SKM-1 treated with dmso at 0.1 percent for 144 hours (cell line): ENCODE measurements around the gene NSMCE4A.
"Not testable (repeated sequence)": the region's sequence is repeated elsewhere in the genome, so short reads cannot be mapped to it uniquely, and the experiment has no call there.

Experiments used
- DNase-seq: peaks from one replicate; lab custom pipeline; 2025; ENCODE audit not compliant: unreplicated experiment; lab: John Stamatoyannopoulos, UW

Gene NSMCE4A

DNA sequence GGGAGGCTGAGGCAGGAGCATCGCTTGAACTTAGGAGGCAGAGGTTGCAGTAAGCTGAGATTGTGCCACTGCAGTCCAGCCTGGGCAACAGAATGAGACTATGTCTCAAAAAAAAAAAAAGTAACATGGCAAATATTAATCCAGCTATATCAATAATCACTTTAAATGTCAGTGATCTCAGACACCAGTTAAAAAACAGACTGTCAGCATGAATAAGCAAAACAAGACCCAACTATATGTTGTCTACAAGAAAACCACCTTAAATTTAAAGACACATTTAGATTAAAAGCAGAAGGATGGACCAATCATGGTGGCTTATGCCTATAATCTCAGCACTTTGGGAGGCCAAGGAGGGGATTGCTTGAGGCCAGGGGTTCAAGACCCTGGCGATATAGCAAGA lies 38.7 kb downstream of the NSMCE4A start:
- no peak for DNase-seq

DNA sequence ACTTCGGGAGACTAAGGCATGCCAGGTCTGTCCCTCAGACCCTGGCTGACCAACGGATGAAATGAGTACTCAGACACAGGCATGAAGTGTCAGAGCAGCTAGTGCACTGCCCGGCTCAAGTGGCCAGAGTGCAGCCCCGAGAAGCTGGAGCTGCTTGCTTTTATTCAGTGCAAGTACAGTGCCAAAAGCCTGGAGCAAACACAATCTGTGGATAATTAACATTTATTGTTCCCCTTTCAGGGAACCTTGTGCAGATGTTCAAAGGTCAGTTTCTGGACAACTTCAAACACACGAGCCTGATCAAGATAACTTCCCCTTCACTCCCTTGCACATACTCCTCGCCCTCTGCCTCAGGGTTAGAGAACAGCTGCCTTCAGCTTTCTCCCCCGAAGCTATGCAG lies 39.3 kb downstream of the NSMCE4A start:
- DNase-seq: peak; percentile 77

DNA sequence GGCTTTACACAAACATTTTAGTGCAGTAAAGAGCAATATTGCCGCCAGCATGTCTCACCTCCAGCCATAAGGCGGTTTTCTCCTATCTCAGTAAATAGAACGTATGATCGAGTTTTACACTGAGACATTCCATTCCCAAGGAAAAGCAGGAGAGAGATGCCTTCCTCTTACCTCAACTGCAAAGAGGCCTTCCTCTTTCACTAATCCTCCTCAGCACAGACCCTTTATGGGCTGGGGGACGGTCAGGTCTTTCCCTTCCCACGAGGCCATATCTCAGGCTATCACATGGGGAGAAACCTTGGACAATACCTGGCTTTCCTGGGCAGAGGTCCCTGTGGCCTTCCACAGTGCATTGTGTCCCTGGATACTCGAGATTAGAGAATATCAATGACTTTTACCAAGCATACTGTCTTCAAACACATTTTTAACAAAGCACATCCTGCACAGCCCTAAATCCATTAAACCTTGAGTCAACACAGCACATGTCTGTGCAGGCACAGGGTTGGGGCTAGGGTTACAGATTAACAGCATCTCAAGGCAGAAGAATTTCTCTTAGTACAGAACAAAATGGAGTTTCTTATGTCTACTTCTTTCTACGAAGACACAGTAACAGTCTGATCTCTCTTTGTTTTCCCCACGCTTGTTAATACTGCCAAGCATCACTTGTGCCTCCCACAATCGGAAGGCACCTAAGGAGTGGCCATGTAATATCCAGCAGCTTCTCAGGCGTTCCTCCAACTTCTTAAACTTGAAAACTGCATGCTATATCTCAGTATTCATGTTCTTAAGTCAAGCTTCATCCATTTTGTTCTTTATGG lies 44.5 kb downstream of the NSMCE4A start:
- DNase-seq: not testable (repeated sequence)

DNA sequence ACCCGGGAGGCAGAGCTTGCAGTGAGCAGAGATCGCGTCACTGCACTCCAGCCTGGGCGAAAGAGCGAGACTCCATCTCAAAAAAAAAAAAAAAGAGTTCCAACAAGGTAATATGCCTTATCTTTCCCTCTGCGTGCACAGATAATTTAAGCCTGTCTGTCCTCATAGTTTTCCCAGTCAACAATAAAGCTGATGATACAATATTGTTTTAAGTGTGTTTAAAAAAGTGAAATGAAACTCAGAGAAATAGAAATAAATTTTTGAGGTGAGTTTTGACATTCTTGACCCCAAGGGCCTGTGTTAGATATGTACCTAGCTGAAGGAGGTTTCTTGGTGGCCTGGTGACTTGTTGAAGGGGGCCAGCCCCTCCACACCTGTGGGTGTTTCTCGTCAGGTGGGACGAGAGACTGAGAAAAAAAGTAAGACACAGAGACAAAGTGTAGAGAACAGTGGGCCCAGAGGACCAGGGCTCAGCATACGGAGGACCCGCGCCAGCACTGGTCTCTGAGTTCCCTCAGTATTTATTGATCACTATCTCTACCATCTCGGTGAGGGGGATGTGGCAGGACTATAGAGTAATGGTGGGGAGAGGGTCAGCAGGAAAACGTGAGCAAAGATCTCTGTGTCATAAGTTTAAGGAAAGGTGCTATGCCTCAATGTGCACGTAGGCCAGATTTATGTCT lies 45.3 kb downstream of the NSMCE4A start:
- not testable (repeated sequence) for DNase-seq

DNA sequence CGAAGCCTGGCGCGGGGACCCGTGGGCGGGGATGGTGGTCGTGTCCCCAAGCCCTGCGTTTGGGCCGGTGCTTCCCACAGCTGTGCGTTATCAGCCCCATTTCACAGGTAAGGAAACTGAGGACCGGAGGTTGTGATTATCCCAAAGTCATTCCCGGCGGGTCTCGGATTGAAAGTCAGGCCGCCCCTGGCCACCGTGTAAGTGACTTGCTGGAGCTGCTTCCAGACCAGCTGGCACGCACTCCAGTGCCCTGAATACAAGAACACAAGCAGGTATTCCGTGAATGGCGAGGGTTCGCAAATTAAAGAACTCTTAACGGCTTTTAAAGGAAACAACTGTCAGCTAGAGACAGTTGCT lies 46.5 kb downstream of the NSMCE4A start:
- no peak for DNase-seq

DNA sequence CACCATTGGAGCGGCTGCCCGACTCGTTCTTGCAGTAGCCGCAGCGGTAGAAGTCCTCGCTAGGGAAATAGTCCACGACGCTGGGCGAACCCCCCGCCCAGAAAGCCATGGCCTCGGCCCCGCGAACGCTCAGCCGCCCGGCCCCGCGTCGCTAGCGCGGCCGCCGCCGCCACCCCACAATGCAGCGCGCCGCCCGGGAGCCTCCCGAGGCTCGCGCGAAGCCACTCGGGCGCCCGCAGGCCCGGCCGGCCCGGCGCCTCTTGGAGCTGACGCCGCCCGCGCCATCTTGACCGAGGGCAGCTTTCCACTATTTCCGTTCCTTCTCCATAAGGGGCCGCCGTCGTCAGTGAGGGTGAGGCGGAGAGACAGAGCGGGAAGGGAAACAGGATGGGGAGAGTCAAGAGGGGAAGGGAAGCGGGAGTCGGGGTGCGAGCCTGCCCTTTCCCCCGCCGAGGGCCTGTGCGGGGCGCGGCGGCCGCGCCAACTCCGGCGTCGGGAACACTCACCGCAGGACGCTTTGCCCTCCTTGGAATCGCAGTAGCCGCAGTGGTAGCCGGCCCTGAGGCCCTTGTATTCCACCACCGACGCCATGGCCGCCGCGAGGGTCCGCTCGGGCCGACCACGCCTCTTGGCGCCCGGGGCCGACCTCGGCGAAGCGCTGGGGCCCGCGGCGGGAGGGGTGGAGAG lies 47.0 kb downstream of the NSMCE4A start, which contains the start of gene ATE1:
Gene ATE1, minus strand, starts transcription at position 191 of the 687 bp plus-strand sequence. Its CDS starts 82 bp downstream, at position 109.
- DNase-seq: peak; percentile 81

DNA sequence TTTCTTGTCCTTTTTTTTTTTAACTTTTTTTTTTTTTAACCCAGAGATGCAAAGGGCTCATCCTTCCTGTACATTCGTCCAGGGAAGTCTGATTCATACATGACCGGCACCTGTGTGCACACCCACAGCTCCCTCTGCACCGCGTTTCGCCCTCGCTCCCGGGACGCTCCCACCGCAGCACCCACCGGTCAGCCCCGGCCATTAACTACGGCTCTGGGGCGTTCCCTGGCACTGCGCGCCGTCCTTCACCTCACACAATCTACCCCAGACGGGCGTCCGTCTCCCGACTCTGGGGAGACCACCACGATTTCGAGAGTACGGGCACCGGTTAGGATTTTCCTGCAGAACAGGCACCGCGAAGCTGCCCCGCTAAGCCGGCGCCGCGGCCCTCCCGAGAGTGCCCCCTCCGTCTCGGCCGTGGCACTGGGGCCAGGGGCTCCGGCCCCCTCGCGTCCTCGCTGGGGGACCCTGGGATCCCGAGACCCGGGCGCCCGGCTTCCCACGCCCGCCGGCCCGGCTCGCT lies 47.6 kb downstream of the NSMCE4A start:
- peak; percentile 8 for DNase-seq

DNA sequence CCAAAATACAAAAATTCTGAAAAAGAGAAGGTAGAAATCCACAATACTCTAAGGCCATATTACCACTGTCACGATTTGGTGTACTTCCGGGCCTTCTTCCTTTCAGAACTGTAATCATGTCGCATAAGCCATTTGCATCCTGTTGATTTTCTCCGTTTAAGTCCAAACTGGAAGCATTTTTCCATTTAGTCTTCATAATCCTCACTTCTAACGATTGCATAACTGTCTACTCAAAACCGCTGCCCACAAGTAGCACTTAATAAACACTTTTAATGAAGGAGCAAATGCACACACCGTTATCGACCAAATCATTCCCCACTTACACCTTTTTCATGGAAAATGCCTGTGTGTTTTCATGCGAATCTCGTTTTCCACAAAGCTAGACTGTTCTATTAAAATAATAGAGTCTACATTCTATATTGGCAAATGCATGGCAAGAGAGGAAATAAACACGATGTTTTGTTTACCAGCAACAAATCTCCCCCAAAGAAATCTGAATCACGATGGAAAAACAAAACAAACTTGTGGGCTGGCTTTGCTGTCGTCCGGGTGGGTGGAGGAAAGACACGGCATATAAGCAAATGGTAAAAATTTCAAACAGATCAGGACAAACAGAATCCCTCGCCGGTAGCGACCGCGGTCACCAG lies 48.2 kb downstream of the NSMCE4A start:
- DNase-seq: no peak

DNA sequence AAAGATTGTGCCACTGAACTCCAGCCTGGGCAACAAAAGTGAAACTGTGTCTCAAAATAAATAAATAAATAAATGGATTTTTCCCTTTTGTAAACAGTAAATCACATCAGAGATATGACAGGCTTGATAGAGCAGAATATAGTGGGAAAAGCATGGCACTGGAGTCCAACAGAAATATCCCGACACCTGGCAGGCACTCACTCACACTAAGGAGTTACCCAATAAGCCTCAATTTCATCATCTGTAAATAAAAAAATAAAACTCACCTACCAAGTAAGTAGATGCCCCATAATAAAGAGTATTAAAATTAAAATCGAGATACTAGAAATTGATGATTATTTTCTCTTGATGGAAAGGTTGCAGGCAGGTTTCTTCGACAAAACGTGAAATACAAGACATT lies 48.9 kb downstream of the NSMCE4A start:
- no peak for DNase-seq

DNA sequence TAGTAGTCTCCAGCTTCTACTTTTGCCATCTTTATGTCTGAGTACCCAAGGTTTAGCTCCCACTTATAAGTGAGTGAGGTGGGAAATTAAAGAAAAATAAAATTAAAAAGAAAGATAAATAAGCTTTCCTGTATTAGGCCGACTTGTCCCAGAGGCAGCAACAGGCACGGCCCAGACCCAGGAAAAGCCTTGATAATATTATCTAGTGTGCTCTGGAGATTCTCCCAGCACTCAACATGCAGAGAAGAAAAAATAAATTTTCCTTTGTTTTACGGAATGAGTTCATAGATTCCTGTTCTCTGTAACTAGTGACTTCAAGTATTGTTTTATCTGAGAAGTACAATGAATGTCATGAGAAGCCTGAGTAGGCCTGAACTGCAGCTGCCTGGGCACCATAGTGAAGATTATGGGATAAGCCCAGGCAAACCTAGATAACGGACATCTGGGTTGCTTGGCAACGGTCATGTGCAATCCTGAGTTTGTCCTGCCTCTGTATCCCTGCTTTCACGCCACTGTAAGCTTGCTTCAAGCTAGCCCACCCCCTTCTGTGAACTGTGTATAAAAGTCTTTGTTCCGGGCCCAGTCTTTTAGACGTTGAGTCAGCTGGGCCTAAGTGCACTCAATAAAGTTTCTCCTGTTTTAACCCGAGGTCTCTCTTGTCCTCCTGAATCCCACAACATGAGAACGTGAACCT lies 53.6 kb downstream of the NSMCE4A start:
- DNase-seq: no peak

DNA sequence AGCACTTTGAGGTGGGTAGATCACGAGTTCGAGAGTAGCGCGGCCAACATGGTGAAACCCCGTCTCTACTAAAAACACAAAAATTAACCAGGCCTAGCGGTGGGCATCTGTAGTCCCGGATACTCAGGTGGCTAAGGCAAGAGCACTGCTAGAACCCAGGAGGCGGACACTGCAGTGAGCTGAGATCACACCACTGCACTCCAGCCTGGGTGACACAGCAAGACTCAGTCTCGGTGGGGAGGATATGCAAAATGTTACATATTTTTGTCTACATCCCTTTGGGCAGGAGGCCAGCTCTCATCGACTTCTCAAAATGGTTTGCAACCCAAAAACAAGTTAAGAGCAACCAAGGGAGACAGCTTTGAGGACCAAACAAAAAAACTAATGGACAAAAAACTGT lies 55.4 kb downstream of the NSMCE4A start:
- no peak for DNase-seq

DNA sequence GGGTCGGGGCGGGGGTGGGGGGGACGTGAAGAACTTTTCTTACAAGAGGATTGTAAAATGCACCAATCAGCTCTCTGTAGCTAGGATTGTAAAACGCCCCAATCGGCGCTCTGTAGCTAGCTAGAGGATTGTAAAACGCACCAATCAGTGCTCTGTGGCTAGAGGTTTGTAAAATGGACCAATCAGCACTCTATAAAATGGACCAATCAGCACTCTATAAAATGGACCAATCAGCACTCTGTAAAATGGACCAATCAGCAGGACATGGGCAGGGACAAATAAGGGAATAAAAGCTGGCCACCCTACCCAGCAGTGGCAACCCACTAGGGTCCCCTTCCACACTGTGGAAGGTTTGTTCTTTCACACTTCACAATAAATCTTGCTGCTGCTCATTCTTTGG lies 56.2 kb downstream of the NSMCE4A start:
- DNase-seq: not testable (repeated sequence)

DNA sequence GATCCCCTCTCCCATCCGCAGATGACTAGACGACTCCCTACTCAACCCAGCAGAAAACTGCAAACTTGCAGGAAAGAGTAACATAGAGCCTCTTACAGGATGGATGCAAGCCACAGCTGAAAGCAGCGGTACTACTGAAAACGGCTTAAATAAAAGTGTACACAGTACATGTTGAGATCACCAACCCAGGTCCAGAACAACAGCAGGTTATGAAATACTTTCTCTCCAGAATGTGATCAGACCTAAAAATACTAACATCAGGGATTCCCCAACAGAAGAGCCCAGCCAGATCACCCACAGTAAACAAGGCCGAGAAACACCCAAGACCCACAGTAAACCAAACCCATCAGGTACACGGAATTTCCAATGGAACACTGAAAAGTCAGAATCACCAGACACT lies 60.4 kb downstream of the NSMCE4A start:
- no peak for DNase-seq

DNA sequence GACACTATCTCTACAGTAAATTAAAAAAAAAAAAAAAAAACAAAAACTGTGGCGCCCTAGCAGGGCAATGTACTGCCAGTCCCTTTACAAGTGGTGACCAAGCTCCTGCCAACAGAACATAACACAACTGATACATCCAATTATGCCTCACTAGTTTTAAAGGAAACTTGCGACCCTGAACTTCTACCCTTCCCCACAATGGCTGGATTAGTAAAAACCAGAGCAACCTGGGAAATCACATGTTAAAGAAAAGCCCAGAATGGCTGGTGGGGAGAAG lies 63.7 kb downstream of the NSMCE4A start:
- no peak for DNase-seq

DNA sequence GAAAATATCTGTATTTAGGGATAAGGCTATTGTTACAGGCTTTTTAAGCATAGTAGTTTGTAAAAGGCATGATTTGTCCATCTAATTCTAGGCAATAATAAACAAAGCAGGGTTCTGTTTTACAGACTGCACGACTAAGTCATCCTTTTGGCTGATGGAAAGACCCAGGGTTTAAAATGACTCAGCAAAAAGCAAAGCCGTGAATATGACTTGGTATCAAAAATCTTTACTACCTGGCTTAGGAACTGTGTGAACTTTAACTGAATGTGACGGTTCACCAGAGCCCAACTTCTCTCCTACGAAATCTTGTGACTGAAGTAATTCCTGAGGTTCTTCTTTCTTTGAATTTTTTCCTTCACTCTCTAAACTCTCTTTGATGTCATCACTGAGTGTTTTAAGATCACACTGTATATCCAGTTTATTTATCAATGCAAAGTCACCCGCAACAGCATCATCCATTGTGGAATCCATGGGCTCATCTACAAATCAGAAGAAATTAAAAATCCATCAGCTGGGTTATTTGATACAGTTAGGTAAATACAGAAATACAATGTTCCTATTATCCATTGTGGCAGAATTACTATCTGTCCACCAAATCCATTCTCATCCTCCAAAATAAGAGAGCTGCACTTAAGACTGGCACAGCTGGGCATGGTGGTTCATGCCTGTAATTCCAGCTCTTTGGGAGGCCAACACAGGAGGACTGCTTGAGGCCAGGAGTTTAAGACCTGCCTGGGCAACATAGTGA lies 64.2 kb downstream of the NSMCE4A start:
- DNase-seq: no peak
